ENCODE data around the gene HRH1.

GRCh38 chr3:11297126-11297525 lies 142.8 kb downstream of the HRH1 start:
- TF ChIP-seq CTCF (IDR thresholded peaks at IDR 0.05) (no peak), POLR2A (IDR thresholded peaks at IDR 0.05) (no peak)

Measured in ovary (tissue), 3 donors.